ENCODE results near the gene SARS1. TPM values are rescaled to one million over a fixed set of nuclear protein-coding genes. Genes with fewer than 3 reads are reported as not detected.

Gene SARS1
- total and polyA plus RNA-seq, 2 of the 8 experiments (the other 6 are each of a cell fraction or from before 2014, with no cell fraction given), result 83.1 to 146 TPM

- H3K36me3 ChIP-seq (ENCODE audit: control insufficient read depth in 2 of 4, insufficient read depth in 4 of 4, low read length in 3 of 4), result no peaks in the 10 kb centered on the region
- POLR2A ChIA-PET (ENCODE audit: partially characterized antibody), result interaction anchor here (1.0 to 1.2 kb wide), 2 partner anchors 14 to 30 kb away, joined by 3 to 4 read pairs; no protein-coding TSS in a partner anchor
- H2AFZ ChIP-seq (ENCODE audit: low read length), result no peak overlapping the region; the same call in 1 of the 2 replicates
- TF ChIP-seq SP4 (IDR thresholded peaks at IDR 0.05; ENCODE audit: low read length), result no peak
- no peak for TF ChIP-seq RAD21 (IDR thresholded peaks at IDR 0.05 in 1 of 2, conservative IDR thresholded peaks at IDR 0.05 in 1 of 2; ENCODE audit: low read depth in 2 of 2, low read length in 2 of 2)
These were observed 3.7 kb upstream of the SARS1 start for GRCh38 chr1:109210058-109210457.

More at GRCh38 chr1:109210058-109210457, 3.7 kb upstream of the SARS1 start:
- WGBS, 2 experiments (ENCODE audit: extremely low coverage in 1 of 2, insufficient coverage in 1 of 2, insufficient read length in 1 of 2, insufficient replicate concordance in 2 of 2, low coverage in 1 of 2, low lambda C conversion rate in 2 of 2, missing lambda C conversion rate in 1 of 2), result 84% methylated on average over 8 of the region's 8 CpGs; no CpG with 5 or more reads in 1 of the 2 experiments
- Histone ChIP-seq H4K5ac (ENCODE audit: insufficient read length, low read depth, low read length) (no peak overlapping the region), H3K79me1 (ENCODE audit: low read depth, low read length) (peaks cover 4% of the 10 kb centered on the region; the same call in 1 of the 2 replicates), H3K4ac (replicated peaks; ENCODE audit: insufficient read length, low read depth, low read length) (no peak overlapping the region), H3K14ac (ENCODE audit: insufficient read length) (no peak overlapping the region), H2BK12ac (ENCODE audit: low read depth, low read length) (no peak overlapping the region), H3K4me1 (replicated peaks in 1 of 4; ENCODE audit: control insufficient read depth in 3 of 4, insufficient read depth in 4 of 4, low read length in 3 of 4) (peaks cover 0 to 4% (median 2%) of the 10 kb centered on the region in 4 experiments; a peak in 2 of 7 replicates), H4K20me1 (replicated peaks in 1 of 2; ENCODE audit: control insufficient read depth in 1 of 2, insufficient read depth in 2 of 2, low read length in 2 of 2) (peaks cover 0 to 2% of the 10 kb centered on the region in 2 experiments), H3K9me3 (ENCODE audit: insufficient read depth in 2 of 2, low read depth in 1 of 2, low read length in 1 of 2) (no peaks in the 10 kb centered on the region), H3K27me3 (replicated peaks in 1 of 4; ENCODE audit: control insufficient read depth in 3 of 4, extremely low read depth in 1 of 4, insufficient read depth in 3 of 4, low read length in 3 of 4) (no peaks in the 10 kb centered on the region; a peak in 1 of 7 replicates), H3K9ac (replicated peaks in 1 of 4; ENCODE audit: extremely low read depth in 1 of 4, low read depth in 3 of 4, low read length in 3 of 4) (no peak overlapping the region), H2BK20ac (ENCODE audit: low read length) (no peak overlapping the region), H2BK120ac (replicated peaks; ENCODE audit: low read depth, low read length) (no peak overlapping the region), H3K56ac (replicated peaks; ENCODE audit: insufficient read length, low read depth, low read length) (no peak overlapping the region), H3K4me3 (ENCODE audit: extremely low read depth in 1 of 4, insufficient read depth in 2 of 4, low read depth in 3 of 4, low read length in 4 of 4) (no peak overlapping the region), H2BK5ac (ENCODE audit: low read depth, low read length) (no peak overlapping the region), H2AK5ac (ENCODE audit: low read depth, low read length) (no peak overlapping the region), H3K23ac (ENCODE audit: insufficient read length) (no peak overlapping the region), H3K23me2 (ENCODE audit: low read depth, low read length) (peaks cover 11% of the 10 kb centered on the region), H3K4me2 (ENCODE audit: insufficient read depth in 1 of 2, low read depth in 2 of 2, low read length in 2 of 2) (no peak overlapping the region), H3K27ac (ENCODE audit: low read depth, low read length) (no peak overlapping the region), H3K18ac (ENCODE audit: extremely low read depth, low read length) (no peak overlapping the region), H3K79me2 (ENCODE audit: control insufficient read depth in 1 of 2, insufficient read depth in 2 of 2, low read length in 2 of 2) (peaks cover 0 to 12% of the 10 kb centered on the region in 2 experiments; a peak in 3 of 4 replicates), H4K91ac (replicated peaks; ENCODE audit: insufficient read length, low read length) (no peak overlapping the region), H4K8ac (ENCODE audit: extremely low read depth, insufficient read depth, low read length) (no peak overlapping the region; the same call in 1 of the 2 replicates), H2BK15ac (ENCODE audit: low read length) (no peak overlapping the region)
- FAIRE-seq, result no peak
- CTCF ChIA-PET (ENCODE audit: partially characterized antibody), result interaction anchor here (7.1 to 32.0 kb wide), 2 partner anchors 9 to 34 kb away, joined by 82 to 651 read pairs; partner anchors contain the start of gene CELSR2
- DNase-seq (ENCODE audit: low read depth in 1 of 2, low spot score in 2 of 2), result no peak
